ENCODE data around the gene FGFRL1. TPM values are rescaled to one million over a fixed set of nuclear protein-coding genes. Genes with fewer than 3 reads are reported as not detected.

Gene FGFRL1
- polyA plus RNA-seq, 3 donors = 20.7 to 142 (median 32.4) TPM

DNA sequence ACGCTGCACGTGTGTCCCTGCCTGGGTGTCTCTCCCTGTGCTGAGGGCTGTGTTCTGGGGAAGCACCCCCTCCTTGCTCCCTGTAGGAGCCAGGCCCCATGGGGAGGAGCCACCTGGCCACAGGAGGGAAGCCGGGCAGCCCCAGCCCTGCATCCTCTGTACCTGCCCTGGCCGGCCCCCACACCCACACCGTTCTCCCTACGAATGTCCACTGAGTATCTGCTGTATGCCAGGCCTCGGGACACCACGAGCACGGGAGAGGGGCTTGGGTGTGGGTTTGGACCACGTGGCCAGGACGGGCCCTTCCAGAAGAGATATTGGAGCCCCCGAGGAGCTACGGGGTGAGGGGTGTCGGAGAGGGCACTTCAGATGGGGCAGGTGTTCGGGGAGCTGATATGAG is 6.3 kb downstream of the FGFRL1 start:
- no peak overlapping the region for H3K27ac ChIP-seq (ENCODE audit: low read depth, low read length)
- WGBS, 3 donors = 87 to 88% (median 88%) methylated on average over 15 of the region's 15 CpGs

GRCh38 chr4:1018147-1019020 is 7.0 kb downstream of the FGFRL1 start:
- WGBS, 3 donors = 77 to 82% (median 81%) methylated on average over 29 of the region's 29 CpGs
- no peak overlapping the region for H3K27ac ChIP-seq (ENCODE audit: low read depth, low read length)

DNA sequence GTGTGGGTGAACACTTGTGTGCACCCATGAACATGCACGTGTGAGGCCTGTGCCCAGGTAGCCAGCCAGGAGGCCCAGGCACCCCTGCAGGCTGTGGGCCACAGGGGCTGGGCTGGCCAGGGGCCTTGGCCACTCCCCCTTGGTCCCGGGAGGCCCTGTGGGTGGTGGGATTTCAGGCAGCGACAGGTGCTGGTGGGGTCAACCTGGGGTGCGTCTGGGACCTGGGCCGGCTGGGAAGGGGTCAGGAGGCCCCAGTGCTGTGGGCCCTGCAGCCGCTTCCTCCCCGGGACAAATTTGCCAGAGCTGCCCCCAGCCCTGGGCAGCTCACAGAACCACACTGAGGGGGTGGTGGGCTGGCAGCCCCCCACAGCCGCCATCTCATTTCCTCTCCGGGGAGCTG is 7.9 kb downstream of the FGFRL1 start:
- 57 to 75% (median 74%) methylated on average over 7 to 9 of the region's 9 CpGs for WGBS, 3 donors
- H3K27ac ChIP-seq (ENCODE audit: low read depth, low read length) = no peak overlapping the region

- H3K27ac ChIP-seq (ENCODE audit: low read depth, low read length) = no peak overlapping the region
- 79 to 83% (median 83%) methylated on average over 22 to 23 of the region's 23 CpGs for WGBS, 3 donors
Observed at GRCh38 chr4:1019729-1020470, 8.5 kb downstream of the FGFRL1 start.

DNA sequence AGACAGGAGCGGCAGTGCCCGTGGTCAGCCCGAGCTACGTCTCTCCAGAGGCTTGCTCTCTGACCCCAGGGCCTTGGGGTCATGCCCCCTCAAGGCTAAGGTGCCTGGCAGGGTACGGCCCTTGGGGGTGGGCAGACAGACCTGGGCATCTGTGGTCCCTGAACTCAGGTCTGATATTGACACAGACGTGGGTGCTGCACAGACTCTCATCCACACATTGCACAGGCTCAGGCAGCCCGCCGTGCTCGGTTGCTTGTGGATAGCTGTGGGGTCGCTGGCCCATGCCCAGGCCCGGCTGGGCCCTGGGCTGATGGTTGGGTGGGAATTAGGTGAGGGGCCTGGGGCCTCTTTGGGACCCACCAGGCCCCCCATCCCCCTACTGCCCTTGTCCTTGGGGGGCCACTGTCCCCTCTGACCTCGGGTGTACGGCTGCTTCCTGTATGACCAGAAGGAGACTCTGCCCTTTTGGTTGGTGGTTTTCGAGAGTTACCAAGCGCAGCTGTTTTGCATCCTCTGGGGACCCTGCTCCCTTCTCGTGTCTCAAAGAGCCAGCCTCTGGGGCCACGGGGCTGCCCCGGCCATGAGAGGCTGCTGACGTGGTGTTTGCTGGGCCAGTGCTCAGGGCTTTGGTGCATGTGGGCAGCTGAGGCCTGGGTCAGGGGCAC is 10.1 kb downstream of the FGFRL1 start:
- 79 to 91% (median 87%) methylated on average over 19 of the region's 19 CpGs for WGBS, 3 donors
- no peak overlapping the region for H3K27ac ChIP-seq (ENCODE audit: low read depth, low read length)

GRCh38 chr4:1022051-1022738 is 10.8 kb downstream of the FGFRL1 start:
- no peak overlapping the region for H3K27ac ChIP-seq (ENCODE audit: low read depth, low read length)
- WGBS, 3 donors = 92 to 93% (median 93%) methylated on average over 42 to 46 of the region's 46 CpGs

GRCh38 chr4:1022739-1023066 is 11.3 kb downstream of the FGFRL1 start:
- H3K27ac ChIP-seq (ENCODE audit: low read depth, low read length) = no peak overlapping the region
- 88 to 91% (median 91%) methylated on average over 17 to 19 of the region's 19 CpGs for WGBS, 3 donors

DNA sequence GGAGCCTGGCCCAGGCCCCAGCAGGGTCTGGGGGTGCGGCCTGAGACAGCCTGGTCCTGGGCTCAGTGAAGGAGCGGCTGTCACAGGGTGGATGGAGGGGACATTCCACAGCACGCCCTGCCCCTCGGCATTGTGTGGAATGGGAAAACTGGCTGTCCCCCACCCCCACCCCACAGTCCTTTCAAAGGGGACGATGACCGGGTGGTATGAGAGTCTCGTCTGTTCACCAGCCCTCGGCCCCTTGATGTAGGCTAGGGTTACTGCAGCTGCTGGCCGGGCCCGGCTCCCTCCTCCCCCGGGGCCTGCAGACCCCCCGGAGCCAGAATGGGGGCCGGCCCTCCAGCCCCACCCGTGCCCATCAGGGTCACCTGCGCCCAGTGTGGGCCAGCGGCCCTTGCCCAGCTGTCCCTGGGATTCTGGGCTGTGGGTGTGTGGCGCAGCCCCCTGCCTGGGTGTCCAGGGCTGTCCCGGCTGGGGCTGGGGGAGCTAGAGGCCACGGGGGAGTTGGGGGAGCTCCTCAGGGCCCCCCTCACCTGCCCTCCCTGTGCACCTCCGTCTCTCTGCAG is 11.7 kb downstream of the FGFRL1 start:
- H3K27ac ChIP-seq (ENCODE audit: low read depth, low read length) = no peak overlapping the region
- WGBS, 3 donors = 88 to 95% (median 94%) methylated on average over 18 to 20 of the region's 20 CpGs

- 97% methylated on average over 66 to 83 of the region's 83 CpGs for WGBS, 3 donors
- H3K27ac ChIP-seq (ENCODE audit: low read depth, low read length) = no peak overlapping the region
Observed at GRCh38 chr4:1023895-1024740, 12.7 kb downstream of the FGFRL1 start.

- WGBS, 3 donors = 90 to 94% (median 94%) methylated on average over 29 to 32 of the region's 32 CpGs
Observed at GRCh38 chr4:1024882-1025545, 13.6 kb downstream of the FGFRL1 start.

DNA sequence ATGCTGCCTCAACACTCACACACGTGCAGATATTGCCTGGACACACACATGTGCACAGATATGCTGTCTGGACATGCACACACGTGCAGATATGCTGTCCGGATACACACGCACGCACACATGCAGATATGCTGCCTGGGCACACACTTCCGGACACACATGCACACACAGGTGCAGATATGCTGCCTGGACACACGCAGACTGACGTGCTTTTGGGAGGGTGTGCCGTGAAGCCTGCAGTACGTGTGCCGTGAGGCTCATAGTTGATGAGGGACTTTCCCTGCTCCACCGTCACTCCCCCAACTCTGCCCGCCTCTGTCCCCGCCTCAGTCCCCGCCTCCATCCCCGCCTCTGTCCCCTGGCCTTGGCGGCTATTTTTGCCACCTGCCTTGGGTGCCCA is 14.7 kb downstream of the FGFRL1 start:
- H3K27ac ChIP-seq (ENCODE audit: low read depth, low read length) = no peak overlapping the region
- 32 to 52% (median 43%) methylated on average over 17 of the region's 17 CpGs for WGBS, 3 donors

More at GRCh38 chr4:1024882-1025545, 13.6 kb downstream of the FGFRL1 start:
- H3K27ac ChIP-seq (ENCODE audit: low read depth, low read length) = no peak overlapping the region

GRCh38 chr4:1027219-1027914 is 15.9 kb downstream of the FGFRL1 start:
- WGBS, 3 donors = 66 to 74% (median 69%) methylated on average over 25 to 26 of the region's 26 CpGs

DNA sequence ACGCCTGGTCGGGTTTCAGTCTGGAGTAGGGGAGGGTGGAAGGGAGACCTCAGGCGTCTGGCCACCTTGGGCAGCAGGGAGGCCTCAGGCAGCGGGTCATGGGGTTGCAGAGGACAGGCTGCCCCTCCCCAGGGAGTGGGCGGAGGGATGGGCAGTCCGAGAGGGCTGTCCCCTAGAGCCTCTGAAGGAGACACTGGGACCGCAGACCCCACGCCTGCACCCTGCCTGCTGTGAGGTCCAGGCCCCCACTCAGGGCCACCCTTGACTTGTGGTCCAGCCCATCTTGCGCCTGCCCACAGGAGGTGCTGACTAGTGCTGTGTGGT is 16.5 kb downstream of the FGFRL1 start:
- no peak overlapping the region for H3K27ac ChIP-seq (ENCODE audit: low read depth, low read length)
- WGBS, 3 donors = 48 to 65% (median 56%) methylated on average over 9 of the region's 9 CpGs

More at GRCh38 chr4:1027219-1027914, 15.9 kb downstream of the FGFRL1 start:
- H3K27ac ChIP-seq (ENCODE audit: low read depth, low read length) = no peak overlapping the region

DNA sequence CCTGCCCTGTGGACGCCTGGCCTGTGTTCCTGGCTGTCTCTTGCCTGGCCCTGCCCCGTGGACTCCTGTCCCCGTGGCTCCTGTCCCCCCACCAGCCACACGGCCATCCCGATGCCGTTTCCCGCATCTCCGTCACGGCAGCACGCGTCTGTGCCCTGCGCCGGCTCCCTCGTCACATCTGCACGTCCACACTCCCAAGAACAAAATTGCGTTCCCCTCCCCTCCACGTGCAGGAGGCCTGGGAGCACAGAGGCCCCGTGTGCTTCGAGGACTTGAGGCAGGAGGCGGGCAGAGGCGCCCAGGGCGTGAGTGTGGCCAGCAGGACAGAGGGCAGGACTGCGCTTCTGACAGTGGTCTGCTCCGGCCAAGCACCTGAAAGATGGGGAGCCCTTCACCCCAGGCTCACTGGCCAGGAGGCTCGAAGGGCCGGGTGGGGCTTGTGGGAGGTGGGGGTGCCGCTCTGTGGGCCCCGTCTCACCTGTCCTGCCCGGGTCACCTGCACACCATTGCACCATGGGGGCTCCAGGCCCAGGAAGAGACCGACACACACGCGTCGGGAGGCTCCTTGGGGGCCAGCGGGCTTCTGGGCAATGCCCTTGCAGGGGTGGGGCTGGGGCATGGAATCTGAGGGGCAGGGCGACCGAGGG is 17.3 kb downstream of the FGFRL1 start:
- WGBS, 3 donors = 77 to 80% (median 80%) methylated on average over 34 to 36 of the region's 36 CpGs
- no peak overlapping the region for H3K27ac ChIP-seq (ENCODE audit: low read depth, low read length)

DNA sequence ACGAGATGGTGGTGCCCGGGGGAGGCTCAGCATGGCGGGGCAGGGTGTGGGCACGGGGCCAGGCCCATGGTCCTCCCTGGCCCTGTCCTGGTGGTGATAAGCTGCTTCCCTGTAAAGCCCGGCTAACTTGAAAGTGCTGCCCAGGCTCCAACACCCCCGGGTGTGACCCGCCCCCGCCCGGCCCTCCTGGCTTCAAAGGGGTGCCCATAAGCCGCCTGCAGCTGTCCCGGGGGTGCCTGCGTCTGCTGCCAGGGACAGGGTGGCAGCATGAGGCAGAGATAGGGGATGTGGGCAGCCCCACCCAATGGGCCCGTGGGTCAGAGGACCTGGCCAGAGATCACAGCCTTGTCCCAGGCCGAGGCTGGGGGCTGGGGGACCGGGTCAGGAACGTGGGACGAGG is 18.1 kb downstream of the FGFRL1 start:
- 44 to 62% (median 53%) methylated on average over 14 to 17 of the region's 17 CpGs for WGBS, 3 donors
- H3K27ac ChIP-seq (ENCODE audit: low read depth, low read length) = no peak overlapping the region

DNA sequence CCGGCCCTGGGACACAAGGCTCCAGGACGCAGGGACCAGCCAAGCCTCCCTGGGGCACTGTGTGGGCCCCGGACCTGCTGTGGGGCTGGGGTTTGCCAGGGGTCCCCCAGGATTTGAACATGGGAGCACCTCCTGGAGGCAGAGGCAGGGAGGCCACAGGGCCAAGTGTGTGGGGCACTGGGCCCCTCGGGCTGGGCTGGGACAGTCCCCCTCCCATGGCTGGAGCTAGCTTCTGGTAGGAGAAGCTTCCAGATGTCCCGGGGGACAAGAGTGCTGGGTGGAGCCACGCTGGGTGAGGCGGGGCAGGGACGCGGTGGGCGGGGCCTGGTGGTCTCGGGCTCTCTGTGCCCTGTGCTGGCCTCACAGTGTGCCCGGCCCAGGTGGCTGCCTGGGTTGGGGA is 18.6 kb downstream of the FGFRL1 start:
- 55 to 61% (median 56%) methylated on average over 12 of the region's 12 CpGs for WGBS, 3 donors
- H3K27ac ChIP-seq (ENCODE audit: low read depth, low read length) = no peak overlapping the region

Measured in adipose tissue (tissue), 3 donors.